Measurements from ENCODE around the gene GPC5.

GPC5 gene

DNA sequence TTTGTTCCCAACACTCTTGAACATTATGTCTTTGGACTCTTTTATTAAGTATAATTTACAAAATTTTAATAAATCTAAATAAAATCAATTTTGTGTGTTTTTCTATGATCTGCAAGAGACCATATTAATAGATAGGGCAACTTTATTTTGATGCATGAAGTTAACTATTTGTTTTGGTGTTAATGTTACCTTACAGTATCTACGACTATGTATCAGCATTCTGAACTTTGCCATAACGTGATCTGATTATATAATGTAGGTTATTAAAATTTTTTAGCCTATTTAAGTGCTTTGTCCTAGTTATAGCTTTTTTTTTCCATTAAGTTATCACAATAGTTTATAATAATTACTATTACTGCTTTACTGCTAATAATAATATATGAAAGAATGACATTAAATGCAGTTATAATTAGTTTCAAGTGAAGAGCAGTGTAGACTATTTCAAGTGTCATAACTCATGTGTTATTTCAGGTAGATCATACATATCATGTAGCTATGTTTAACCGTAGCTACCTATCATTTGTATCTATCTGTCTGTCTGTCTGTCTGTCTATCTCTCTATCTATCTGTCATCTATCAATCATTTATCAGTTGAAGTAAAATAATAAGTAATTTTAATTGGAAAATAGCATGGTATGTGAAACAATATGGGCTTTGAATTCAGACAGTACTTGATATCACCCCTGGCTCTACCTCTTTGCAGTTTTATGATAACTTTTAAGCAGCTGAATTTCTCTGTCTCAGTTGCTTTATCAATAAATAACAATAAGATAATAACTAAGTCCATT is 229.7 kb downstream of the GPC5 start:
- DNase-seq (ENCODE audit: extremely low spot score): no peak
- CTCF ChIA-PET: interaction anchor here (1.0 to 1.9 kb wide), 4 partner anchors 14 to 37 kb away, joined by 3 to 4 read pairs (median 4); no protein-coding TSS in a partner anchor
- POLR2A ChIA-PET: no interaction called here
- TF ChIP-seq, protein P1, sequence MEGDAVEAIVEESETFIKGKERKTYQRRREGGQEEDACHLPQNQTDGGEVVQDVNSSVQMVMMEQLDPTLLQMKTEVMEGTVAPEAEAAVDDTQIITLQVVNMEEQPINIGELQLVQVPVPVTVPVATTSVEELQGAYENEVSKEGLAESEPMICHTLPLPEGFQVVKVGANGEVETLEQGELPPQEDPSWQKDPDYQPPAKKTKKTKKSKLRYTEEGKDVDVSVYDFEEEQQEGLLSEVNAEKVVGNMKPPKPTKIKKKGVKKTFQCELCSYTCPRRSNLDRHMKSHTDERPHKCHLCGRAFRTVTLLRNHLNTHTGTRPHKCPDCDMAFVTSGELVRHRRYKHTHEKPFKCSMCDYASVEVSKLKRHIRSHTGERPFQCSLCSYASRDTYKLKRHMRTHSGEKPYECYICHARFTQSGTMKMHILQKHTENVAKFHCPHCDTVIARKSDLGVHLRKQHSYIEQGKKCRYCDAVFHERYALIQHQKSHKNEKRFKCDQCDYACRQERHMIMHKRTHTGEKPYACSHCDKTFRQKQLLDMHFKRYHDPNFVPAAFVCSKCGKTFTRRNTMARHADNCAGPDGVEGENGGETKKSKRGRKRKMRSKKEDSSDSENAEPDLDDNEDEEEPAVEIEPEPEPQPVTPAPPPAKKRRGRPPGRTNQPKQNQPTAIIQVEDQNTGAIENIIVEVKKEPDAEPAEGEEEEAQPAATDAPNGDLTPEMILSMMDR (IDR thresholded peaks at IDR 0.05; ENCODE audit: control extremely low read depth, extremely low read depth, low read depth, missing control alignments): no peak

GRCh38 chr13:91630946-91631345 is 232.5 kb downstream of the GPC5 start:
- POLR2A ChIA-PET: no interaction called here
- TF ChIP-seq, protein P1 (IDR thresholded peaks at IDR 0.05; ENCODE audit: control extremely low read depth, extremely low read depth, low read depth, missing control alignments): no peak
- CTCF ChIA-PET: interaction anchor here (1.0 kb wide), 1 partner anchor 16 kb away, joined by 3 read pairs; no protein-coding TSS in a partner anchor
- no peak for DNase-seq (ENCODE audit: extremely low spot score)

DNA sequence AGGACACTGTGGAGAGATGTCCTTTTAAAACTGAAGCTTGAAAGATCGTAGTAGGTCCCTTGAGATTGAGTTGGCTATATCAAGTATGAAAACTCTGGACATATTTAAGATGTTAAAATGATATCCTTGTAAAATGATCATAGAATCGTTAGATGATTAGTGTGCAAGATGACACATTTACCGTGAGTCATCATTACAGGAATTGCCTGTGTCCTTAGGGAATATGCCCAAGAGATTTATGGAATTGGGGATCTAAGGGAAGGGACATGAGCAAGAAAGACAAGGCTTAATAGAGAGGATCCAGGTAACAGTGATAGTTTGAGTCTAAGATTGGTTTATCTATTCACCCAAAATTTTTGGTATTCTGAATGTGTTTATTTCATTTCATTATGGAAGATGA is 233.7 kb downstream of the GPC5 start:
- no peak for DNase-seq (ENCODE audit: extremely low spot score)
- TF ChIP-seq, protein P1 (IDR thresholded peaks at IDR 0.05; ENCODE audit: control extremely low read depth, extremely low read depth, low read depth, missing control alignments): no peak
- POLR2A ChIA-PET: no interaction called here
- CTCF ChIA-PET: interaction anchor here (1.0 kb wide), 1 partner anchor 15 kb away, joined by 3 read pairs; no protein-coding TSS in a partner anchor

GRCh38 chr13:91639330-91639729 is 240.9 kb downstream of the GPC5 start:
- no peak for DNase-seq (ENCODE audit: extremely low spot score)
- POLR2A ChIA-PET: no interaction called here
- CTCF ChIA-PET: interaction anchor here (1.7 kb wide), 1 partner anchor 56 kb away, joined by 3 read pairs; no protein-coding TSS in a partner anchor
- TF ChIP-seq, protein P1 (IDR thresholded peaks at IDR 0.05; ENCODE audit: control extremely low read depth, extremely low read depth, low read depth, missing control alignments): no peak

GRCh38 chr13:91643394-91643793 is 245.0 kb downstream of the GPC5 start:
- ChIA-PET POLR2A (no interaction called here), CTCF (interaction anchor here (1.1 kb wide), 1 partner anchor 17 kb away, joined by 4 read pairs; no protein-coding TSS in a partner anchor)
- TF ChIP-seq, protein P1 (IDR thresholded peaks at IDR 0.05; ENCODE audit: control extremely low read depth, extremely low read depth, low read depth, missing control alignments): no peak
- DNase-seq (ENCODE audit: extremely low spot score): no peak

GRCh38 chr13:91644806-91645205 is 246.4 kb downstream of the GPC5 start:
- CTCF ChIA-PET: interaction anchor here (1.2 kb wide), 1 partner anchor 10 kb away, joined by 3 read pairs; no protein-coding TSS in a partner anchor

More at GRCh38 chr13:91644806-91645205, 246.4 kb downstream of the GPC5 start:
- TF ChIP-seq, protein P1 (IDR thresholded peaks at IDR 0.05; ENCODE audit: control extremely low read depth, extremely low read depth, low read depth, missing control alignments): no peak
- POLR2A ChIA-PET: no interaction called here
- DNase-seq (ENCODE audit: extremely low spot score): no peak

All from GM10248 (cell line).